ENCODE measurements around the gene ZFP36. TPM values are rescaled to one million over a fixed set of nuclear protein-coding genes. Genes with fewer than 3 reads are reported as not detected.

The ZFP36 gene
- total RNA-seq, 1 experiment from 2014 or later, result 414 TPM

GRCh38 chr19:39407660-39408391 is 1.2 kb downstream of the ZFP36 start:
- ATAC-seq (peak; percentile 1), DNase-seq (ENCODE audit: low read depth, low spot score) (peak; percentile 96)
- H3K9me3 ChIP-seq (ENCODE audit: control insufficient read depth, insufficient read depth, low read depth, low read length), result no peaks in the 10 kb centered on the region
- H3K4me1 ChIP-seq (ENCODE audit: control insufficient read depth, insufficient read depth, low read length), result peaks cover 67% of the 10 kb centered on the region
- BruUV-seq (replicated peaks), result no TSS peak
- no peak for TF ChIP-seq CTCF (IDR thresholded peaks at IDR 0.05)
- in situ Hi-C loops (cut with HindIII; ENCODE audit: low pct_unique_long_range_greater_than_20kb, low sequenced_read_pairs), result no loop called here
- H3K36me3 ChIP-seq (ENCODE audit: control insufficient read depth, insufficient read depth, low read length), result peaks cover 7% of the 10 kb centered on the region
- H3K27me3 ChIP-seq (ENCODE audit: control insufficient read depth, insufficient read depth, low read length), result no peaks in the 10 kb centered on the region
- intact Hi-C loops (cut with micrococcal nuclease; ENCODE audit: unreplicated experiment), result no loop called here
- POLR2A ChIA-PET, result interaction anchor here (0.5 to 15.7 kb wide), 31 partner anchors 7 to 923 kb away, joined by 3 to 524 read pairs (median 5); partner anchors contain the start of genes EID2B, FBXO17, MED29 and PAF1
- H3K4me3 ChIP-seq (ENCODE audit: low read depth in 2 of 2, low read length in 2 of 2), result peak overlapping the region; percentile 42 to 55
- H3K27ac ChIP-seq (ENCODE audit: low read length), result peak overlapping the region; percentile 92
- CTCF ChIA-PET, result interaction anchor here (0.6 to 4.6 kb wide), 12 partner anchors 8 to 446 kb away, joined by 3 to 144 read pairs (median 6); partner anchors contain the start of genes MED29, PAF1, RPS16 and SAMD4B

- no peak for ATAC-seq
- H3K4me3 ChIP-seq (ENCODE audit: low read depth in 2 of 2, low read length in 2 of 2), result peak overlapping the region; percentile 42 to 55
- CTCF ChIA-PET, result interaction anchor here (0.6 to 4.6 kb wide), 13 partner anchors 9 to 447 kb away, joined by 3 to 144 read pairs (median 5); partner anchors contain the start of genes MED29, PAF1, RPS16 and SAMD4B
- H3K27ac ChIP-seq (ENCODE audit: low read length), result peak overlapping the region; percentile 92
- peak; percentile 100 for DNase-seq (ENCODE audit: low read depth, low spot score)
- intact Hi-C loops (cut with micrococcal nuclease; ENCODE audit: unreplicated experiment) (no loop called here), in situ Hi-C loops (cut with HindIII; ENCODE audit: low pct_unique_long_range_greater_than_20kb, low sequenced_read_pairs) (no loop called here)
- peaks cover 7% of the 10 kb centered on the region for H3K36me3 ChIP-seq (ENCODE audit: control insufficient read depth, insufficient read depth, low read length)
- TSS peak; percentile 85 for BruUV-seq (replicated peaks)
- no peaks in the 10 kb centered on the region for H3K27me3 ChIP-seq (ENCODE audit: control insufficient read depth, insufficient read depth, low read length)
- POLR2A ChIA-PET, result interaction anchor here (0.5 to 15.7 kb wide), 34 partner anchors 7 to 923 kb away, joined by 3 to 524 read pairs (median 4); partner anchors contain the start of genes DYRK1B, EID2B, FBXO17 and MED29
- peaks cover 60% of the 10 kb centered on the region for H3K4me1 ChIP-seq (ENCODE audit: control insufficient read depth, insufficient read depth, low read length)
- no peak for TF ChIP-seq POLR2AphosphoS5 (IDR thresholded peaks at IDR 0.05; ENCODE audit: low read depth, low read length)
- TF ChIP-seq REST (IDR thresholded peaks at IDR 0.05; ENCODE audit: insufficient read depth in 1 of 2, low read depth in 2 of 2, low read length in 1 of 2), result no peak
- no peak for TF ChIP-seq TCF7L2 (IDR thresholded peaks at IDR 0.05; ENCODE audit: low read depth, low read length)
- no peak for TF ChIP-seq SIN3A (IDR thresholded peaks at IDR 0.05; ENCODE audit: borderline replicate concordance, insufficient read depth, low read depth, low read length)
- no peak for TF ChIP-seq CTCF (IDR thresholded peaks at IDR 0.05)
- H3K9me3 ChIP-seq (ENCODE audit: control insufficient read depth, insufficient read depth, low read depth, low read length), result no peaks in the 10 kb centered on the region
Measured at GRCh38 chr19:39408392-39409207, 2.0 kb downstream of the ZFP36 start.
